ENCODE results near the gene CALML6. TPM values are rescaled to one million over a fixed set of nuclear protein-coding genes. Genes with fewer than 3 reads are reported as not detected.

Gene CALML6
- total and polyA plus RNA-seq, 2 of the 4 experiments (the other 2 are of a cell fraction), result 0.91 TPM; not detected in 1

- BruUV-seq (replicated peaks), result no TSS peak
- peaks cover 13 to 21% of the 10 kb centered on the region in 2 experiments for H3K79me1 ChIP-seq (ENCODE audit: low read depth in 1 of 2, low read length in 2 of 2)
- intact Hi-C loops (cut with micrococcal nuclease), result no loop called here
- peak within 1 kb of the TSS; percentile 49; the same call in 1 of the 2 replicates for H2BK120ac ChIP-seq (ENCODE audit: low read depth, low read length)
- peak within 1 kb of the TSS; percentile 99 for H2AK5ac ChIP-seq (ENCODE audit: low read depth, low read length)
- H3K4me2 ChIP-seq (ENCODE audit: low read depth, low read length), result peak within 1 kb of the TSS; percentile 98
- H4K91ac ChIP-seq (ENCODE audit: insufficient read depth, low read depth, low read length), result peak within 1 kb of the TSS; percentile 87
- 0% methylated on average over 33 of the region's 137 CpGs; no CpG with 5 or more reads in 1 of the 2 experiments for WGBS, 2 experiments (ENCODE audit: extremely low coverage in 2 of 2, insufficient read length in 1 of 2)
- no peaks in the 10 kb centered on the region for H3K27me3 ChIP-seq (ENCODE audit: control insufficient read depth, insufficient read depth, low read length)
- TF ChIP-seq MAZ (IDR thresholded peaks at IDR 0.05; ENCODE audit: borderline replicate concordance, low read depth, low read length) (peak; percentile 73; the same call in 1 of the 2 replicates), CTCF (conservative IDR thresholded peaks at IDR 0.05; ENCODE audit: low read depth, low read length) (no peak), USF2 (IDR thresholded peaks at IDR 0.05; ENCODE audit: low read depth, low read length) (peak; percentile 24; the same call in 1 of the 2 replicates), POLR2A (IDR thresholded peaks at IDR 0.05; ENCODE audit: low read depth, low read length) (peak; percentile 49), ELK1 (IDR thresholded peaks at IDR 0.05; ENCODE audit: borderline replicate concordance, low read depth, low read length) (no peak), FOS (IDR thresholded peaks at IDR 0.05; ENCODE audit: low read depth, low read length) (0 out of 2 replicates have a peak, but pooled peaks have one; percentile 30), MXI1 (IDR thresholded peaks at IDR 0.05; ENCODE audit: borderline replicate concordance, low read depth, low read length) (peak; percentile 83; the same call in 1 of the 2 replicates)
- H2BK20ac ChIP-seq (ENCODE audit: low read depth, low read length), result no peak within 1 kb of the TSS
- no peaks in the 10 kb centered on the region for H3K36me3 ChIP-seq (ENCODE audit: control insufficient read depth, insufficient read depth, low read length)
- H3K18ac ChIP-seq (ENCODE audit: low read depth, low read length), result peak within 1 kb of the TSS; percentile 56
- peak within 1 kb of the TSS; percentile 94 to 96 for H4K8ac ChIP-seq (ENCODE audit: low read depth in 2 of 2, low read length in 2 of 2)
- peak within 1 kb of the TSS; percentile 88 for H4K5ac ChIP-seq (ENCODE audit: low read depth, low read length)
- peak within 1 kb of the TSS; percentile 68 for H3K23ac ChIP-seq (ENCODE audit: low read depth, low read length)
- in situ Hi-C loops (cut with MboI; ENCODE audit: low sequenced_read_pairs), result no loop called here
- ChIA-PET CTCF (interaction anchor here (1.6 kb wide), 1 partner anchor 16 kb away, joined by 6 read pairs; no protein-coding TSS in a partner anchor), POLR2A (ENCODE audit: unreplicated experiment) (no interaction called here)
- DNase-seq, result peak; percentile 88
- peak within 1 kb of the TSS; percentile 95 for H3K4ac ChIP-seq (ENCODE audit: low read depth, low read length)
- peak within 1 kb of the TSS; percentile 92 for H3K4me3 ChIP-seq (ENCODE audit: insufficient read depth, low read depth, low read length)
- peak within 1 kb of the TSS; percentile 96 for H3K27ac ChIP-seq (ENCODE audit: insufficient read depth, low read length)
- H3K14ac ChIP-seq (replicated peaks; ENCODE audit: low read depth, low read length), result peak within 1 kb of the TSS; percentile 87
- peaks cover under 1% of the 10 kb centered on the region for H3K9me1 ChIP-seq (ENCODE audit: insufficient read depth, low read length)
- peak within 1 kb of the TSS; percentile 91 for H3K9ac ChIP-seq (ENCODE audit: low read depth, low read length)
- H3K4me1 ChIP-seq (ENCODE audit: control insufficient read depth, insufficient read depth, low read length), result peaks cover 11% of the 10 kb centered on the region
- no peaks in the 10 kb centered on the region for H3K9me3 ChIP-seq (ENCODE audit: control insufficient read depth, insufficient read depth, low read length)
- peak within 1 kb of the TSS; percentile 98 for H2AK9ac ChIP-seq (replicated peaks; ENCODE audit: low read depth, low read length, poor library complexity)
- peaks cover 43% of the 10 kb centered on the region for H4K20me1 ChIP-seq (ENCODE audit: insufficient read depth, low read length)
- peak within 1 kb of the TSS; percentile 93 for H2BK5ac ChIP-seq (ENCODE audit: low read depth, low read length, poor library complexity, severe bottlenecking)
- dilution Hi-C loops (cut with HindIII; ENCODE audit: low sequenced_read_pairs, unreplicated experiment), result no loop called here
- ATAC-seq (ENCODE audit: low read depth), result peak; percentile 77
- peak within 1 kb of the TSS; percentile 76 for H3K56ac ChIP-seq (ENCODE audit: extremely low read depth, insufficient read depth, low read length)
- peak within 1 kb of the TSS; percentile 95 for H2AFZ ChIP-seq (replicated peaks; ENCODE audit: low read length, poor library complexity)
- H2BK15ac ChIP-seq (ENCODE audit: low read depth, low read length), result no peak within 1 kb of the TSS
Measured at GRCh38 chr1:1890506-1891348, 24.3 kb upstream of the CALML6 start, which contains the start of gene GNB1. TSS of gene GNB1 (minus strand) at chr1:1891087. CDS start at chr1:1825453, 65,634 bp downstream.

All from IMR-90 (cell line).